ENCODE measurements around the gene KLHL12. TPM values are rescaled to one million over a fixed set of nuclear protein-coding genes. Genes with fewer than 3 reads are reported as not detected.

Gene KLHL12
- polyA plus RNA-seq, 1 donor from 2014 or later, result 62.8 TPM

- no peak overlapping the region for H3K4me2 ChIP-seq (ENCODE audit: low read length)
- no peak overlapping the region for H3K27ac ChIP-seq (ENCODE audit: low read length)
- H3F3A ChIP-seq (ENCODE audit: insufficient read depth, low read length, poor library complexity, severe bottlenecking), result no peaks in the 10 kb centered on the region
- no peaks in the 10 kb centered on the region for H4K20me1 ChIP-seq (ENCODE audit: insufficient read depth)
- no peak overlapping the region for H2AFZ ChIP-seq (ENCODE audit: low read depth, low read length)
- no peaks in the 10 kb centered on the region for H3K36me3 ChIP-seq (ENCODE audit: insufficient read depth, low read length)
- no peaks in the 10 kb centered on the region for H3K9me3 ChIP-seq (ENCODE audit: low read length)
- H3K27me3 ChIP-seq (ENCODE audit: insufficient read depth, low read depth, low read length), result no peaks in the 10 kb centered on the region
- TF ChIP-seq SMC3 (conservative IDR thresholded peaks at IDR 0.05; ENCODE audit: poor library complexity) (no peak), CTCF (IDR thresholded peaks at IDR 0.05; ENCODE audit: poor library complexity, severe bottlenecking) (no peak), MXI1 (conservative IDR thresholded peaks at IDR 0.05; ENCODE audit: poor library complexity, severe bottlenecking) (no peak), RAD21 (conservative IDR thresholded peaks at IDR 0.05) (no peak), POLR2AphosphoS5 (IDR thresholded peaks at IDR 0.05) (no peak), TAF1 (IDR thresholded peaks at IDR 0.05; ENCODE audit: low read depth) (no peak), EP300 (conservative IDR thresholded peaks at IDR 0.05; ENCODE audit: poor library complexity, severe bottlenecking) (no peak), EZH2 (IDR thresholded peaks at IDR 0.05; ENCODE audit: borderline replicate concordance, insufficient read depth, low read length, poor library complexity, severe bottlenecking) (no peak)
- TF ChIP-seq, protein P1, sequence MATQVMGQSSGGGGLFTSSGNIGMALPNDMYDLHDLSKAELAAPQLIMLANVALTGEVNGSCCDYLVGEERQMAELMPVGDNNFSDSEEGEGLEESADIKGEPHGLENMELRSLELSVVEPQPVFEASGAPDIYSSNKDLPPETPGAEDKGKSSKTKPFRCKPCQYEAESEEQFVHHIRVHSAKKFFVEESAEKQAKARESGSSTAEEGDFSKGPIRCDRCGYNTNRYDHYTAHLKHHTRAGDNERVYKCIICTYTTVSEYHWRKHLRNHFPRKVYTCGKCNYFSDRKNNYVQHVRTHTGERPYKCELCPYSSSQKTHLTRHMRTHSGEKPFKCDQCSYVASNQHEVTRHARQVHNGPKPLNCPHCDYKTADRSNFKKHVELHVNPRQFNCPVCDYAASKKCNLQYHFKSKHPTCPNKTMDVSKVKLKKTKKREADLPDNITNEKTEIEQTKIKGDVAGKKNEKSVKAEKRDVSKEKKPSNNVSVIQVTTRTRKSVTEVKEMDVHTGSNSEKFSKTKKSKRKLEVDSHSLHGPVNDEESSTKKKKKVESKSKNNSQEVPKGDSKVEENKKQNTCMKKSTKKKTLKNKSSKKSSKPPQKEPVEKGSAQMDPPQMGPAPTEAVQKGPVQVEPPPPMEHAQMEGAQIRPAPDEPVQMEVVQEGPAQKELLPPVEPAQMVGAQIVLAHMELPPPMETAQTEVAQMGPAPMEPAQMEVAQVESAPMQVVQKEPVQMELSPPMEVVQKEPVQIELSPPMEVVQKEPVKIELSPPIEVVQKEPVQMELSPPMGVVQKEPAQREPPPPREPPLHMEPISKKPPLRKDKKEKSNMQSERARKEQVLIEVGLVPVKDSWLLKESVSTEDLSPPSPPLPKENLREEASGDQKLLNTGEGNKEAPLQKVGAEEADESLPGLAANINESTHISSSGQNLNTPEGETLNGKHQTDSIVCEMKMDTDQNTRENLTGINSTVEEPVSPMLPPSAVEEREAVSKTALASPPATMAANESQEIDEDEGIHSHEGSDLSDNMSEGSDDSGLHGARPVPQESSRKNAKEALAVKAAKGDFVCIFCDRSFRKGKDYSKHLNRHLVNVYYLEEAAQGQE (IDR thresholded peaks at IDR 0.05; ENCODE audit: borderline replicate concordance), result no peak
- H3K4me3 ChIP-seq (ENCODE audit: low read length), result no peak overlapping the region
- no peak overlapping the region for H3K9ac ChIP-seq (ENCODE audit: low read length)
- H3K9me2 ChIP-seq (ENCODE audit: insufficient read depth, low read length), result no peaks in the 10 kb centered on the region
- H3K79me2 ChIP-seq (replicated peaks; ENCODE audit: insufficient read depth, low read length), result no peaks in the 10 kb centered on the region
Observed at GRCh38 chr1:202964791-202965410, 37.9 kb upstream of the KLHL12 start.

DNA sequence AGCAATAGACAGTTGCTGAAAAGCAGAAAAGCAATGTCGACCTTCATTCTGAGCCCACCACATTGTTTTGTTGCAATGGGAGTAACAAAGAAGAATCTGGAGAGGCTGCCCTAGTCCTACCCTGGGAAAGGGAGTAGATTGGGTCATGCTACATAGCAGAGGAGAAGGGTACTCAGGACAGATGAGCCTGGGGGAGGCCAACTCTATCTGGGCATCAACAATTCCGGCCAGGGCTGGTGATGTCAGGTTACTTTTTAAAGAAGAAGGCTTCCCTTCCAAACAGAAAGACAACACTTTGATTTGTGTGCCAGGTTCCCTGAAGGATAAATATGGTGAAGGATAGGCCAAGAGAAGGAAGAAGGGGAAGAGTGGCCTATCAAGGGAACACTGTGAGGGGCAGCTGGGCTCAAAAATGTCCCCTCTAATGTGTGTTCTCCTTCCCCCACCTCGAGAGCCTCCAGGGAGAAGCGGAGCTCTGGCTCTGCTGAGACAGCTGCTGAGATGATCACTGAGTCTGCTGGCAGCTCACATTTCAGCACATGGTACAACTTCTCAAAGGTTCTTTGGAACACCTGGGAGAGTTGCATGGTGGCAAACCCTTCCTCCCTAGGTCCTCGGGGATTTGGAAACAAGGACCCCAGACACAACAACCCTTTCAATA is 34.3 kb upstream of the KLHL12 start:
- TF ChIP-seq, protein P1 (IDR thresholded peaks at IDR 0.05; ENCODE audit: borderline replicate concordance), result no peak
- TF ChIP-seq TAF1 (IDR thresholded peaks at IDR 0.05; ENCODE audit: low read depth), result no peak
- no peak for TF ChIP-seq EZH2 (IDR thresholded peaks at IDR 0.05; ENCODE audit: borderline replicate concordance, insufficient read depth, low read length, poor library complexity, severe bottlenecking)
- no peak for TF ChIP-seq POLR2AphosphoS5 (IDR thresholded peaks at IDR 0.05)
- TF ChIP-seq MXI1 (conservative IDR thresholded peaks at IDR 0.05; ENCODE audit: poor library complexity, severe bottlenecking), result no peak
- TF ChIP-seq EP300 (conservative IDR thresholded peaks at IDR 0.05; ENCODE audit: poor library complexity, severe bottlenecking), result no peak
- no peak for TF ChIP-seq SMC3 (conservative IDR thresholded peaks at IDR 0.05; ENCODE audit: poor library complexity)
- no peak for TF ChIP-seq CTCF (IDR thresholded peaks at IDR 0.05; ENCODE audit: poor library complexity, severe bottlenecking)
- TF ChIP-seq RAD21 (conservative IDR thresholded peaks at IDR 0.05), result no peak
- no peak overlapping the region for H3K4me2 ChIP-seq (ENCODE audit: low read length)
- H3K79me2 ChIP-seq (replicated peaks; ENCODE audit: insufficient read depth, low read length), result peaks cover 15% of the 10 kb centered on the region
- H3K27ac ChIP-seq (ENCODE audit: low read length), result no peak overlapping the region
- H3K36me3 ChIP-seq (ENCODE audit: insufficient read depth, low read length), result no peaks in the 10 kb centered on the region
- no peaks in the 10 kb centered on the region for H3K9me3 ChIP-seq (ENCODE audit: low read length)
- no peaks in the 10 kb centered on the region for H3K9me2 ChIP-seq (ENCODE audit: insufficient read depth, low read length)
- no peaks in the 10 kb centered on the region for H4K20me1 ChIP-seq (ENCODE audit: insufficient read depth)
- no peak overlapping the region for H3K9ac ChIP-seq (ENCODE audit: low read length)
- H3F3A ChIP-seq (ENCODE audit: insufficient read depth, low read length, poor library complexity, severe bottlenecking), result no peaks in the 10 kb centered on the region
- H2AFZ ChIP-seq (ENCODE audit: low read depth, low read length), result no peak overlapping the region
- no peaks in the 10 kb centered on the region for H3K27me3 ChIP-seq (ENCODE audit: insufficient read depth, low read depth, low read length)
- H3K4me3 ChIP-seq (ENCODE audit: low read length), result no peak overlapping the region
